Common myeloid progenitor, CD34-positive (primary cell): ENCODE results near the gene PROK2.

Source experiments
- CTCF ChIA-PET: fragments of 350-600 bp; sonication (Branson Sonifier 250); formaldehyde crosslinking; loops from one replicate; lab custom pipeline; 2021; ENCODE audit warnings: antibody characterized with exemption; lab: Charles Lee
- POLR2A ChIA-PET: fragments of 350-600 bp; sonication (Branson Sonifier 250); formaldehyde crosslinking; loops from one replicate; lab custom pipeline; 2021; ENCODE audit warnings: antibody characterized with exemption; lab: Charles Lee
- DNase-seq, 3 donors: peaks; one replicate each; pipeline versions ENCODE4 v3.0.0 to v3.0.0-alpha.2; 2013
- H3K27ac ChIP-seq, 2 experiments: 1 replicate in 1 of 2; 2 replicates in 1 of 2; pipeline ENCODE4 v1.7.0; 2013; ENCODE audit warnings: inconsistent platforms in 2 of 2, low read length in 2 of 2, mild to moderate bottlenecking in 2 of 2, low read depth in 1 of 2, moderate library complexity in 1 of 2; ENCODE audit not compliant: severe bottlenecking in 2 of 2, insufficient read depth in 1 of 2, poor library complexity in 1 of 2
- H3K27me3 ChIP-seq, 5 experiments: replicated peaks in 2 of 5; 1 replicate in 3 of 5; 2 replicates in 2 of 5; pipeline versions ENCODE4 v1.6.1 to v1.7.0; 2013; ENCODE audit warnings: low read length in 4 of 5, mild to moderate bottlenecking in 2 of 5, moderate library complexity in 2 of 5, inconsistent platforms in 1 of 5; ENCODE audit not compliant: insufficient read depth in 5 of 5, control insufficient read depth in 4 of 5
- H3K36me3 ChIP-seq, 4 experiments: 1 replicate in 2 of 4; 2 replicates in 2 of 4; pipeline versions ENCODE4 v1.6.1 to v1.7.0; 2013; ENCODE audit warnings: low read length in 3 of 4, control low read depth in 1 of 4, mild to moderate bottlenecking in 1 of 4; ENCODE audit not compliant: control insufficient read depth in 4 of 4, insufficient read depth in 4 of 4
- H3K4me1 ChIP-seq, 4 experiments: 1 replicate in 3 of 4; 2 replicates in 1 of 4; pipeline versions ENCODE4 v1.6.1 to v1.7.1; 2013; ENCODE audit warnings: low read length in 3 of 4, mild to moderate bottlenecking in 3 of 4, control low read depth in 1 of 4, inconsistent platforms in 1 of 4, moderate library complexity in 1 of 4; ENCODE audit not compliant: control insufficient read depth in 4 of 4, insufficient read depth in 4 of 4; ENCODE audit errors: control extremely low read depth in 1 of 4
- H3K4me3 ChIP-seq, 7 experiments: 1 replicate in 4 of 7; 2 replicates in 3 of 7; pipeline versions ENCODE4 v1.5.1 to v1.7.0; 2013; ENCODE audit warnings: mild to moderate bottlenecking in 7 of 7, low read length in 6 of 7, moderate library complexity in 6 of 7, inconsistent platforms in 2 of 7, low read depth in 2 of 7, control low read depth in 1 of 7; ENCODE audit not compliant: insufficient read depth in 4 of 7, control insufficient read depth in 1 of 7; ENCODE audit errors: extremely low read depth in 1 of 7
- H3K9me3 ChIP-seq, 5 experiments: 1 replicate in 4 of 5; 2 replicates in 1 of 5; pipeline versions ENCODE4 v1.6.1 to v1.7.1; 2013; ENCODE audit warnings: low read length in 4 of 5, mild to moderate bottlenecking in 2 of 5, inconsistent platforms in 1 of 5, low read depth in 1 of 5, moderate library complexity in 1 of 5; ENCODE audit not compliant: control insufficient read depth in 4 of 5, insufficient read depth in 2 of 5; ENCODE audit errors: control extremely low read depth in 1 of 5
- WGBS: methylation state at CpG from one replicate; pipeline ENCODE4 v1.1.5; 2013; ENCODE audit not compliant: insufficient coverage; 5-methylcytosine and 5-hydroxymethylcytosine counted together

PROK2 gene

DNA sequence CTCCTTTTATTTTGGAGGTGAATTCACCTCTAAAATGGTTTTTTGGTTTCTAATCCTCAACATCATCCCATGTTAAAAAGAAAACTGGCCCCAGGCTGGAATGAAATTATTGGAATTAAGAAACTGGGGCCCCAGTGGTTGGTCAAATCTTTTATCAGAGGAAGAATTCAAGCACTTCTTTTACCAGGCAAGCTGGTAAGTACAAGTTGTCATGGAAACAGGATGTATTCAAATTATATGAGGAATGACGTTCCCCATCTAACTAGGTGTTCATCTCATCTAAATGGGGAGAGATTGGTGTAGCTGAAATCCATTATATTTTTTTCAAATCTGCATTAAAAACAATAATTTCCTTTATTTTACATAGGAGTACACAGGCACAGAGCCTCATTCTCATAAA lies 50.1 kb downstream of the PROK2 start:
- no CpG with 5 or more reads among the region's 1 CpG for WGBS
- DNase-seq: no peak
- POLR2A ChIA-PET: no interaction called here
- H3K27me3 ChIP-seq: peaks cover 0 to 2% (median 0%) of the 10 kb centered on the region in 5 experiments
- H3K4me3 ChIP-seq: no peak overlapping the region
- H3K9me3 ChIP-seq: peaks cover 1 to 20% (median 6%) of the 10 kb centered on the region in 5 experiments
- CTCF ChIA-PET: interaction anchor here (0.6 to 1.1 kb wide), 2 partner anchors 24 to 136 kb away, joined by 3 to 5 read pairs; no protein-coding TSS in a partner anchor
- no peaks in the 10 kb centered on the region for H3K36me3 ChIP-seq
- peaks cover 0 to 3% (median 3%) of the 10 kb centered on the region in 4 experiments for H3K4me1 ChIP-seq
- no peak overlapping the region for H3K27ac ChIP-seq

DNA sequence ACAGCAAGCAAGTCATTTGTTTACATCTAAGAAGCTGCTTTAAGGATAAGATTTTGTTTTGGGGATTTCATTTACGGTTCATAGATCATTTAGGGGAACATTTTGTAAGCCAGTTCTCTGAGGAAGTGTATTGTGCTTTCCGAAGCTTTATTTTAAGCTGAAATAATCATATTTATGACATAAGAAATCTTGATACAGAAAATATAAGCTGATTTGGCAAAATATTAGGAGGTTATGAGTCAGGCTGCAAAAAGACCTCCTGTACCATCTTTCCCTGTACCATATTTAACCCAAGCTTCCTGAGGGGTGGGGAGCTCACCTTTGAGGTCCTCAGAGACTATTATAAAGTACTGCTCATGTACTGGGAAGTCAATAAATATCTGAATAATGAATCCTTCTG lies 51.6 kb downstream of the PROK2 start:
- ChIA-PET CTCF (interaction anchor here (1.1 to 1.5 kb wide), 3 partner anchors 11 to 126 kb away, joined by 3 to 4 read pairs (median 3); no protein-coding TSS in a partner anchor), POLR2A (interaction anchor here (1.0 kb wide), 1 partner anchor 9 kb away, joined by 3 read pairs; no protein-coding TSS in a partner anchor)
- Histone ChIP-seq H3K27ac (no peak overlapping the region), H3K4me1 (peaks cover 0 to 7% (median 5%) of the 10 kb centered on the region in 4 experiments), H3K27me3 (peaks cover 0 to 6% (median 0%) of the 10 kb centered on the region in 5 experiments), H3K9me3 (peaks cover 0 to 16% (median 5%) of the 10 kb centered on the region in 5 experiments), H3K4me3 (no peak overlapping the region), H3K36me3 (no peaks in the 10 kb centered on the region)
- no CpG with 5 or more reads among the region's 2 CpGs for WGBS
- DNase-seq: no peak

- no peak for DNase-seq
- peaks cover 0 to 8% (median 0%) of the 10 kb centered on the region in 5 experiments for H3K27me3 ChIP-seq
- CTCF ChIA-PET: interaction anchor here (1.5 kb wide), 1 partner anchor 127 kb away, joined by 4 read pairs; no protein-coding TSS in a partner anchor
- no peak overlapping the region for H3K27ac ChIP-seq
- peaks cover 0 to 7% (median 5%) of the 10 kb centered on the region in 4 experiments for H3K4me1 ChIP-seq
- no peaks in the 10 kb centered on the region for H3K36me3 ChIP-seq
- H3K4me3 ChIP-seq: no peak overlapping the region
- 100% methylated on average over 4 of the region's 4 CpGs for WGBS
- POLR2A ChIA-PET: interaction anchor here (1.0 kb wide), 1 partner anchor 8 kb away, joined by 3 read pairs; no protein-coding TSS in a partner anchor
- peaks cover 0 to 10% (median 0%) of the 10 kb centered on the region in 5 experiments for H3K9me3 ChIP-seq
Observed at GRCh38 chr3:71732637-71733036, 52.3 kb downstream of the PROK2 start.

GRCh38 chr3:71728632-71729342 lies 56.2 kb downstream of the PROK2 start:
- ChIA-PET CTCF (interaction anchor here (0.6 to 9.1 kb wide), 22 partner anchors 9 to 1092 kb away, joined by 3 to 97 read pairs (median 7); no protein-coding TSS in a partner anchor), POLR2A (no interaction called here)
- Histone ChIP-seq H3K9me3 (peaks cover 0 to 6% (median 0%) of the 10 kb centered on the region in 5 experiments), H3K27ac (no peak overlapping the region), H3K36me3 (no peaks in the 10 kb centered on the region), H3K4me3 (no peak overlapping the region), H3K27me3 (peaks cover 0 to 10% (median 0%) of the 10 kb centered on the region in 5 experiments), H3K4me1 (peaks cover 5 to 28% (median 19%) of the 10 kb centered on the region in 4 experiments)
- DNase-seq: peak in 2 of 3 donors; percentile 53 to 63
- 80% methylated on average over 3 of the region's 4 CpGs for WGBS

DNA sequence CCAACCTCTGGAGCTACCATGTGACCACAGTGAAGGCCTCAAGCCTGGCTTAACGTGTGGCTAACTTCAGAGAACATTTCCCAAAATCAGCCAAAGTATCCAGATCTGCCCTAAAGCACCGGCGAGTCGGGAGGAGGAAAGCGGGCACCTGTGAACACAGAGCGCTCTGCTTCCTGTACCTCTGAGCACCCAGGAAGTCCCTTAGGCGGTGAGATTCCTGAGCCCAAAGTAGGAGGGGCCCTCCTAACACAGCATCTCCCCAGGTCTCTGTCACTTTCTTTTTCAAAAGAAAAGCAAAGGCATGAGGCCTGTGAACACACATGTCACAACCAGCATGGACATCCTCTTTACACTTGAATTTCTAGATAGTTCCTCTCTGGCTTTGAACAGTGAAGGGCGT lies 58.8 kb downstream of the PROK2 start:
- Histone ChIP-seq H3K9me3 (no peaks in the 10 kb centered on the region), H3K27me3 (peaks cover 0 to 9% (median 0%) of the 10 kb centered on the region in 5 experiments), H3K36me3 (no peaks in the 10 kb centered on the region), H3K4me1 (peaks cover 13 to 54% (median 27%) of the 10 kb centered on the region in 4 experiments), H3K27ac (no peak overlapping the region), H3K4me3 (peak overlapping the region in 3 of 7 experiments; percentile 11 to 80 (median 77))
- WGBS: 61% methylated on average over 8 of the region's 8 CpGs
- DNase-seq: peak in 1 of 3 donors; percentile 28
- ChIA-PET POLR2A (no interaction called here), CTCF (interaction anchor here (1.0 to 9.1 kb wide), 2 partner anchors 133 to 1096 kb away, joined by 3 to 97 read pairs; no protein-coding TSS in a partner anchor)

- WGBS: 2% methylated on average over 49 of the region's 80 CpGs
Observed at GRCh38 chr3:71725271-71725991, 59.5 kb downstream of the PROK2 start, which contains the start of gene EIF4E3. Gene EIF4E3, minus strand, starts transcription at chr3:71725402. Its CDS starts 35 bp downstream, at chr3:71725367.

More at GRCh38 chr3:71725271-71725991, 59.5 kb downstream of the PROK2 start, which contains the start of gene EIF4E3:
- Histone ChIP-seq H3K36me3 (no peaks in the 10 kb centered on the region), H3K27me3 (peaks cover 0 to 9% (median 0%) of the 10 kb centered on the region in 5 experiments), H3K4me3 (peak within 1 kb of the TSS; percentile 69 to 94 (median 88)), H3K27ac (no peak within 1 kb of the TSS), H3K4me1 (peaks cover 13 to 58% (median 27%) of the 10 kb centered on the region in 4 experiments), H3K9me3 (no peaks in the 10 kb centered on the region)
- ChIA-PET CTCF (interaction anchor here (1.0 to 9.1 kb wide), 3 partner anchors 25 to 1097 kb away, joined by 3 to 97 read pairs (median 3); no protein-coding TSS in a partner anchor), POLR2A (interaction anchor here (1.0 kb wide), 1 partner anchor 8 kb away, joined by 3 read pairs; no protein-coding TSS in a partner anchor)
- peak; percentile 34 to 71 (median 65) for DNase-seq
